Measurements from ENCODE around the gene RBMXL3. TPM values are rescaled to one million over a fixed set of nuclear protein-coding genes. Genes with fewer than 3 reads are reported as not detected.

RBMXL3 gene
- total and polyA plus RNA-seq, 2 donors from 2014 or later = not detected

- H3K36me3 ChIP-seq (ENCODE audit: control insufficient read depth in 2 of 3, insufficient read depth in 3 of 3, low read length in 3 of 3) = no peaks in the 10 kb centered on the region
- H3K27me3 ChIP-seq (ENCODE audit: control insufficient read depth, insufficient read depth, low read length) = peaks cover 6% of the 10 kb centered on the region
- H3K4me3 ChIP-seq (ENCODE audit: low read length in 3 of 3) = no peak overlapping the region
- H3K27ac ChIP-seq (ENCODE audit: low read depth in 2 of 2, low read length in 2 of 2) = no peak overlapping the region
- H3K9ac ChIP-seq (ENCODE audit: low read length in 3 of 3) = no peak overlapping the region
- FAIRE-seq (no peak), DNase-seq (no peak)
- H3K9me3 ChIP-seq (ENCODE audit: control insufficient read depth in 2 of 3, insufficient read depth in 1 of 3, low read length in 3 of 3) = no peaks in the 10 kb centered on the region
- no peaks in the 10 kb centered on the region for H3K4me1 ChIP-seq (ENCODE audit: control insufficient read depth in 2 of 3, insufficient read depth in 2 of 3, low read depth in 1 of 3, low read length in 3 of 3)
- TF ChIP-seq CTCF (IDR thresholded peaks at IDR 0.05; ENCODE audit: borderline replicate concordance, extremely low read depth, insufficient read depth) = no peak
- intact Hi-C loops (cut with DNase I) = no loop called here
Measured at GRCh38 chrX:115236560-115236959, 47.4 kb downstream of the RBMXL3 start.

- Histone ChIP-seq H3K4me1 (ENCODE audit: control insufficient read depth in 2 of 3, insufficient read depth in 2 of 3, low read depth in 1 of 3, low read length in 3 of 3) (no peaks in the 10 kb centered on the region), H3K27ac (ENCODE audit: low read depth in 2 of 2, low read length in 2 of 2) (no peak overlapping the region), H3K9ac (ENCODE audit: low read length in 3 of 3) (no peak overlapping the region), H3K27me3 (ENCODE audit: control insufficient read depth, insufficient read depth, low read length) (peaks cover 6% of the 10 kb centered on the region), H3K36me3 (ENCODE audit: control insufficient read depth in 2 of 3, insufficient read depth in 3 of 3, low read length in 3 of 3) (no peaks in the 10 kb centered on the region), H3K9me3 (ENCODE audit: control insufficient read depth in 2 of 3, insufficient read depth in 1 of 3, low read length in 3 of 3) (no peaks in the 10 kb centered on the region), H3K4me3 (ENCODE audit: low read length in 3 of 3) (no peak overlapping the region)
- TF ChIP-seq CTCF (IDR thresholded peaks at IDR 0.05; ENCODE audit: borderline replicate concordance, extremely low read depth, insufficient read depth) = no peak
- DNase-seq = no peak
- intact Hi-C loops (cut with DNase I) = no loop called here
- FAIRE-seq = no peak
Measured at GRCh38 chrX:115237056-115237455, 47.8 kb downstream of the RBMXL3 start.

Other genes starting within 250 kb of the RBMXL3 start
- gene IL13RA2, start 171.8 kb upstream of the RBMXL3 start, total RNA-seq = 0.31 TPM
- gene IL13RA2, start 171.8 kb upstream of the RBMXL3 start, polyA plus RNA-seq (ENCODE audit: insufficient read depth, low read depth, low replicate concordance) = 17.4 TPM
- 2.4 TPM for gene LRCH2, start 44.7 kb downstream of the RBMXL3 start, total RNA-seq
- 0.86 TPM for gene LRCH2, start 44.7 kb downstream of the RBMXL3 start, polyA plus RNA-seq (ENCODE audit: insufficient read depth, low read depth, low replicate concordance)
- not detected for gene LUZP4, start 100.3 kb downstream of the RBMXL3 start, total RNA-seq
- gene LUZP4, start 100.3 kb downstream of the RBMXL3 start, polyA plus RNA-seq (ENCODE audit: insufficient read depth, low read depth, low replicate concordance) = not detected